DMS53 (cell line): ENCODE measurements around the gene ABI2.
"Not testable (repeated sequence)": the region's sequence is repeated elsewhere in the genome, so short reads cannot be mapped to it uniquely, and the experiment has no call there.

Experiments used
- DNase-seq: peaks from one replicate; lab custom pipeline; 2025; lab: John Stamatoyannopoulos, UW

Gene ABI2

DNA sequence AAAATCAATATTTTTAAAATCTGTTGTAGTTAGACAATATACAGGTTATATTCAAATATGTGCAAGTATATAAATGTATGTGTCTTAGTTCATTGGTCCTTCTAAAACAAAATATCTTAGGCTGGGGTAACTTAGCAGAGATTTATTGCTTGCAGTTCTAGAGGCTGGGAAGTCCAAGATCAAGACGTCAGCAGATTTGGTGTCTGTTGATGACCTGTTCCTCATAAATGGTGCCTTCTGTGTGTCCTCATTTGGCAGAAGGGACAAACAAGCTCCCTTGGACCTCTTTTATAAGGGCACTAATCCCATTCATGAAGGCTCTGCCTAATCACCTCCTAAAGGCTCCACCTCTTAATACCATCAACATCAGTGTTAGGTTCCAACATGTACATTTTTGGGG lies 31.3 kb downstream of the ABI2 start:
- DNase-seq: no peak

DNA sequence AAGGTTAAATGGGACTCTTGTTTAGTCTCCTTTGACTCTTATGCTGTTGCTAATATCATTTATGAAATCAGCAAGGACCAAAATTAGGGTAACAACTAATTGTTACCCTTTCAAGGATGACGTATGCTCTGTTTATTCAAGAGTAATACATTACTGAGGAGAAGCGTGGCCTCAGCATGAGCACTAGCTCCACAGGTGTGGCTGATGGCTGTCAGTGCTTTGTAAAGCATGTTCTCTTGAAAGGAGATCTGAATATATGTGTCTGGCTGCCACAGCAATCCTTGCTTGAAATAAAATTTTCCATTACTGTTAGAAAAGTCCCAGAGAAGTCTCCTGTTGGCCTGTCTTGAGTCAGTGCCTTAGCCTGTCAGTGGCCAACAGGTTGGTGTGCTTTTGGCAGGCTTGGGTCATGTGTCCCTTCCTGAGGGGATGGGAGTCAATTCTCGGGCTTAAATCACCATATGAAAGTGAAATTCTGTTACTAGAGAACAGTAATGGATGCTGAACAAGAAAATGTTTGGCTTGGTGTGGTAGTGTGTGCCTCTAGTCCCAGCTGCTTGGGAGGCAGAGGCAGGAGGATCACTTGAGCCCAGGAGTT lies 32.7 kb downstream of the ABI2 start:
- no peak for DNase-seq

DNA sequence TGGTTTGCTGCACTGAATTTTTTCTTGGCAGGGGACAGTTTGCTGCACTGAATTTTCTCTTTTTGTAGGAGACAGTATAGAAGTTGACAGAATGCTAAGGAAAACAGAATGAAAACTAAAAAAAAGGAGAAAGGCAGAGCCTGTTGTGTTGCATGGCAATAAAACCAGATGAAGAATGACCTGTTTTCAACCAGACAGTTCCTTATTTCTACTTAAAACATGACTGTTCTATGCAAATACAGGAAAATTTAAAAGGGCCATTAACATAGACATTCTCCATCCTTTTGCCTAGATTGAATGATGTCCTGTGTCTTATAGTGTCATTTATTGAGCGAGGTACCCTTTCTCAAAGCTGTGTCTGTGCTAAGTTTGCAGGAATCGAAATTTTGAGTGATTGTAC lies 33.3 kb downstream of the ABI2 start:
- no peak for DNase-seq

DNA sequence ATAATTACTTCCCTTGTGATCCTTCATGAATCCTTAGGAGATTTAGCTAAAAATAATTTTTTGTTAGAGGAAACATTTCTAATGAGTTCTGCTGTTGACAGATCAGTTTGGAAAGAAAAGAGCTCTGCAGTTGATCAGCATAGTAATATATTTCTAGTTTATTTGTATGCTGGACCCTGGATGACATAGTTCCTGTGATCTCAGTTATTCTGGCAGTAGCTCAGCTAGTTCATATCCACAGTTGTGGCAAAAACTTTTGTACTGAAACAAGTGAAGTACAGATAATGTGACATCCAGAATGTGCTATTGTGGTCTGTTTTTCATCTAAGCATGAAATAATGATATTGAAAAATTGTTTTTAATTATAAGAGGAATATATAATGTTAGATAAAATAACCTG lies 33.7 kb downstream of the ABI2 start:
- no peak for DNase-seq

DNA sequence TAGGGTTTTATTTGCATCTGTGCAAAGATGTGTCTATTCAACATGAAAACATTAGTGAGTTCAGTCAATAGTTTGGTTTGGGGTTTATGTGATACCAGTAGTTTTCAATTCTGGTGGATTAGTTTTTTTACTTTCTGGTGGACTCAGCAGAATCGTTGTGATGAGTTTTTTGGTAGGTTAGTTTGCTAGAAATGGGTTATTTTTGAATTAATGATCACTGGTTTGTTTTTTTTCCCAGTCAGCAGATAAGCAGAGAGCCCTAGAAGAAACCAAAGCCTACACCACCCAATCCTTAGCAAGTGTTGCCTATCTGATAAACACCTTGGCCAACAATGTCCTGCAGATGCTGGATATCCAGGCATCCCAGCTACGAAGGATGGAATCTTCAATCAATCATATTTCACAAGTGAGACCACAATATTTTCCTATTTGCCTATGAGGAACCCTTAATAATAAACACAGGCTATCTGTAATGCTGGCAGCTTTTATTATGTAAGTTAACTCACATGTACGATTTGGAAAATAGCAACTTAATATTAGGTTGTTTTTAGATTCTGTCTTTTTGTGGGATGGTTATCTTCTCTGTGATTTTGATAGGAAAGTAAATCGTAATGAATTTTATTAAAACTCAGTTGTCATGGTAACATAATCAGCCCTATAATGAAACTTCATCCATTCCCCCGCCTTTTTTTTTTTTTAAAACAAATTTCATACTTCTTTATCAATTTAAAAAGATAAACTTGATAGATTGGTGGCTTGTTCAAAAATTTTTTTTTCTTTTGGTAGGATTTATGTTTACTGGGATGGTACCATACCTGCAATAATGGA lies 38.7 kb downstream of the ABI2 start:
- no peak for DNase-seq

DNA sequence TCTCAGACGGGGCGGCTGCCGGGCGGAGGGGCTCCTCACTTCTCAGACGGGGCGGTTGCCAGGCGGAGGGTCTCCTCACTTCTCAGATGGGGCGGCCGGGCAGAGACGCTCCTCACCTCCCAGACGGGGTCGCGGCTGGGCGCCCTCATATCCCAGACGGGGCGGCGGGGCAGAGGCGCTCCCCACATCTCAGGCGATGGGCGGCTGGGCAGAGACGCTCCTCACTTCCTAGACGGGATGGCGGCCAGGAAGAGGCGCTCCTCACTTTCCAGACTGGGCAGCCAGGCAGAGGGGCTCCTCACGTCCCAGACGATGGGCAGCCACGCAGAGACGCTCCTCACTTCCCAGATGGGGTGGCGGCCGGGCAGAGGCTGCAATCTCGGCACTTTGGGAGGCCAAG lies 44.5 kb downstream of the ABI2 start:
- DNase-seq: not testable (repeated sequence)

DNA sequence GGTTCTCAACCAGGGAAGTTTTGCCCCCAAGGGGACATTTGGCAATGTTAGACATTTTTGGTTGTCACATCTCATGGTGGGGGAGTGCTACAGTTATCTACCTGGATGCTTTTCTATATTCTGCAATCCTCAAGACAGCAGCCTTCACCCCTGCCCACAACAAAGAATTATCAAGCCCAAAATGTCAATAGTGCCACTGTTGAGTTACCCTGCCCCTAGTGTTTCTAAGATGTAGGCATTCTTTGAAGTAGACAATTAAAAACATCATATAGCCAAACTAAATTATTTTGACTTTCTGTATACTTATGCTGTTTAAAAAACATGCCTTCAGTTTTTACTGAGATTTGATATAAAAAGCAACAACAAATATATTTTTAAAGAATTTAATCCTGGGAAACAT lies 48.0 kb downstream of the ABI2 start:
- no peak for DNase-seq

DNA sequence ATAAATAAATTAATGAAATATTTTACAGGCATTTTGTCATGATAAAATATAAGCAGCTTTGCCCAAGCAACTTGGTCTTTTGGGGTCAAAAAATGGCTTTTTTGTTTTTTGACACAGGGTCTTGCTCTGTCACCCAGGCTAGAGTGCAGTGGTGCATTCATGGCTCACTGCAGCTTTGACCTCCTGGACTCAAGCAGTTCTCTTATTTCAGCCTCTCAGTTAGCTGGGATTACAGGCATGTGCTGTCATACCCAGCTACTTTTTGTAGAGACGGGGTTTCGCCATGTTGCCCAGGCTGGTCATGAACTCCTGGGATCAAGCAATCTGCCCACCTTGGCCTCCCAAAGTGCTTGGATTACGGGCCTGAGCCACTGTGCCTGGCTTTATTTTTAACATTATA lies 51.0 kb downstream of the ABI2 start:
- DNase-seq: no peak

DNA sequence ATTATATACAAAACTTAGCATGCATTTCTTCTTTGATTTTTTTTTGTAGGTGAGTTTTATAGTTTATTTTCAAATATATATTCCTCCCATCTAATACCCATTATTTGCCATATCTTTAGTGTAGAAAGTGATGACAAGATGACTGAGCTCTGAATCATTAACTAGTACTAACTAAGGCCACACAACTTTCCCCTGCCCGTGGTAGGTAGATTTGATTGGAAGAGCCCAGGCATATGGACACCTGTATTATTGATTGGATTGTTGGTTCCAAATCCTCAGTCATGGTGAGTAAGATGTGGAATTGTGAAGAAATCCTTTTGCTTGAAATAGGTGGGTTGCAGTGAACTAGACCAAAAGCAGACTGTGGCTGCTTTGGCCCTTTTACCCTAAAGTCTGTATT lies 54.8 kb downstream of the ABI2 start:
- DNase-seq: no peak

DNA sequence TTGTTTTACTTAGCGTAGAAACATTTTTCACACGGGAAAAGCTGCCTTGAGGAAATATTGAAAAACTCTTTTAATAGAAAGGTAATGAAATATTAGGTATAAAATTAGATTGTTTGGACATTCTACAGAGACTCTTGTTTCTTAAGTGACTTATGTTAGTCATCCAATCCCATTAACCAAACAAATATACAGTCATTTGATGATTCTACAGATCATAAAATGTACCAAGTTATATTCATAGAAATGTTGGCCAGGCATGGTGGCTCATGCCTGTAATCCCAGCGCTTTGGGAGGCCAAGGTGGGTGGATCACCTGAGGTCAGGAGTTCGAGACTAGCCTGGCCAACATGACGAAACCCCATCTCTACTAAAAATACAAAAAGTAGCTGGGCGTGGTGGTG lies 60.0 kb downstream of the ABI2 start:
- DNase-seq: not testable (repeated sequence)

DNA sequence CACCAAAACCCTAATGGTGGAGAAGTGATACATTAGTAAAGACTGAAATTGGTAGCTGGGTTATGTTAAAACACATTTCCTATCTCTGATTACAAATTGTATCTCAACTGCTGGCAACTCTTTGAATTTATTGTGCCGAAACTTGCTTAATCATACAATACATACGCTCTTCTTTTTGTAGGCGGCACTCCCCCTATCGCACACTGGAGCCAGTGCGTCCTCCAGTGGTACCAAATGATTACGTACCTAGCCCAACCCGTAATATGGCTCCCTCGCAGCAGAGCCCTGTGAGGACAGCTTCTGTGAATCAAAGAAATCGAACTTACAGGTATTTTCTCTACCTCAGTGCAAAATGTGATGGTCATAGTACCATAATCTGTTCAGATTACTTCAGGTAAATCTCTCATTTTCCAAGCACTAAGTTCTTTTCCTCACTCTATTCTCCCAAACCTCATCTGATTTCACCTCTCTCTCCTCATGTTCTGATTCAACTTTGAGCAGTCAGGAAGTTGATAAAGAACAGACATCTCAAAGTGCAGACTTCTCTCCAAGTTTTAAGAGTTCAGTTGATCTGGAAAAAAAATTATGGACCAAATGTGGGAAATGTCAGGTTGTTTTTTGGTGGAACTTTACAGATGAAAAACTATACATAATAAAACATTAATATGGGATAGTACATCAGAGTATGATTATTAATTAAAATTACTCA lies 66.5 kb downstream of the ABI2 start:
- DNase-seq: peak; percentile 27

DNA sequence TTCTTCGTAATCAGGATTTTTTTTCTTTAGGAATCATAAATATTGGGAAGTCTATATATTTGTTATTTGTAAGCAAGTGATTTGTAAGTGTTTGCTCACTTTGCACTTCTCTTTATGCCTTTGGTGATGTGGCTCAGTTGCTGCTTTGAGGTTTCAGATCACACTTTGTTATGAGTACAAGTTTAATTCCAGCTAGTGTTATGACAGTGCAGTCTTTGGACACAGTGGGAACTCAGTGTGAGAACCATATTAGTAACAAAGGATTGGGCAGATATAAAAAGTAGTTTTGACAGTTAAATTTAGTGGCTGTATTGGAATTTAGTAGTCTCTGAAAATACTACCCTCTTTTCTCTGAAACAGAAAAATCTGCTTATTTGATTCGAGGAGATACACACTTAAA lies 67.7 kb downstream of the ABI2 start:
- DNase-seq: no peak

DNA sequence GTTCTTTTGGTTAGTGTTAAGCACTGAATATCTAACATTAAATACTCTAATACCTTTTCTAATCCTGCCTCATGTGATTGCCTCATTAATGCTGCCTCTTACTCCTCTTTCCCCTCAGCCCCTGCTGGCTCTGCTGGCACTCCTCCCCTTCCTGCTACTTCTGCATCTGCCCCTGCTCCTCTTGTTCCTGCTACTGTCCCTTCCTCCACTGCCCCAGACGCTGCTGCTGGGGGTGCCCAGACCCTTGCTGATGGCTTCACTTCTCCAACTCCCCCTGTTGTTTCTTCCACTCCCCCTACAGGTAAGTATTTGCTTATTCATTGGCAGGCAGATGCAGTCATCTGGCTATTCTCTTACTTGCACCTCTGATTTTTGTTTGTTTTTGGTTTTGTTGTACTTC lies 68.5 kb downstream of the ABI2 start:
- DNase-seq: peak; percentile 8

DNA sequence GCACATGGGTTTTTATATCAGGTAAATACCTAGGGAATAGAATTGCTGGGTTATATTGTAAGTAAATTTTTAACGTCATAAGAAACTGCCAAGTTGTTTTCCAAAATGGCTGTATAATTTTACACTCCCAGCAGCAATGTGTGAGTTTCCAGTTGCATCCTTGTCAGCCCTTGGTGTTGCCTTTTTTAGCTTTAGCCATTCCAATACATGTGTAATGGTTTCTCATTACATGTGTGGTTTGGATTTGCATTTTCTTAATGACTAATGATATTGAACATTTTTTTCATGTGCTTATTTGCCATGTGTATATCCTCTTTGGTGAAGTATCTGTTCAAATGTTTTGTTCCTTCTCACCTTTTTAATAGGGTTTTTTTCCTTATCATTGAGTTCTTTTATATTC lies 70.8 kb downstream of the ABI2 start:
- no peak for DNase-seq

DNA sequence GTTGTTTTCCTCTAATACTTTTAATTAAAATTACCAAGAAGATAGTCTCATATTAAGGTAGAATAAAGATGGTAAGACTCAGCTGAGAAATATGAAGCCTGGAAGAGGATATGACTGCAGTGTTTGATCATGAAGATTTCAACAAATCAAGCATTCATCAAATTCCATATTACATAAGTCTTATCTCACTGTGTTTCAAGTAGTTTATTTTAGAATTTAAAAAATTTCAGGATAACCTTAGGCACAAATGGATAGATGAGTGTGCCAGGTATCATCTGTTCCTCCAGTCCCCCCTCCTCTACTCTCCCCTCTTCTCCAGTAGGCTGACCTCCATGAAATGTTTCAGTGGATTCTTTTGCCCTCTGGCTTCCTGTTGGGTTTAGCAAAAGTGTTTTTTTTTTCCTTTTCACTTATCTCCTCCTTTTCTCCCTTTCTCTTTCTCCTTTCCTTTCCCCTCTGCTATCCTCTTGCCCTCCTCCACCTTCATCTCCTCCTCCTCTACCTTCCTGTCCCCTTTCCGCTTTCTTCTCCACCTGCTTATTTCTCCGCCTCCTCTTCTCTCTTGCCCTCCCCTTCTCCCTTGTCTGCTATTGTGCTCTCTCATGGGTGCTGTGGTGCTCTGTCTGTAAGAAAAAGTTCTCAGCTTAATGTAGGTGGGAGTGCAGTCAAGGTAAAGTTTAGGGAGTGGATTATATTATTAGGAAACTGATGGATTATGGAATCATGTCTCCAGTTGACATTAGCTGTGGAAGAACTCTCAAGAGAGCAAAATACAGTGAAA lies 72.8 kb downstream of the ABI2 start:
- DNase-seq: no peak

DNA sequence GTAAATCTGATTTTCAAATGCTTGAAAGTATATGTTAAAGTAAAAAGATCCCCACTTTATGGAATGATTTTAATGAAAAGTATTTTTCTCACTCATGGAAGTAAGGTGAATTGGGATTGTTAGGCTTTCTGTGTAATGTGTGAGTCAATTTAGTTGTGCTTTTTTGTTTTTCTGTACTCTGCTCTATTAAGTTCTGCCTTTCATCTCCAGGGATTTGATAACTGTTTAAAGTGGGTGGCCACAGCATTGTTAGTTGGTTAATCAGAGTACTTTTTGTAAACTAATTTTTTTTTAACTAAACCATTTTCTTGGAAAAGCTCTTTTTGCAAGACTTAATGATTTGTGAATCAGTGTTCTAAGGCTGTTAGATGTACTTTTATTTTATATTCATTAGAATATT lies 76.8 kb downstream of the ABI2 start:
- DNase-seq: no peak

DNA sequence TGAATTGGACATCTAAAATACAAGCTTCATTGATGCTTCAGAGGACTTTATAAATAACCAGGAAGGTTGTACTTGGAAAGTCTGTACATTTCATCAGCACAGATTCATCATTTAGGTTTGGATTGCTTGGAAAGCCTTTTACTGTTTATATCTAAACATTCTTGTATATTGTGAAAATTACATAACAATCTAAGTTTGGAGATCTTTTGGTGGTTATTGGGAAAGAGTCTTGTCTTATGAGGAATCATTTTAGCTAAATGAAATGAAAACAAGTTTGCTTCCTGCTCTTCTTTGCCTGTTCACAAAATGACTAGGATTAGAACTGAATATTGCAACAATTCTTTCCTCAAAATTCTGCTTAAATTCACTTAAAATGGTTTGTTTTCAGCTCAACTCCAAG lies 79.3 kb downstream of the ABI2 start:
- DNase-seq: no peak

DNA sequence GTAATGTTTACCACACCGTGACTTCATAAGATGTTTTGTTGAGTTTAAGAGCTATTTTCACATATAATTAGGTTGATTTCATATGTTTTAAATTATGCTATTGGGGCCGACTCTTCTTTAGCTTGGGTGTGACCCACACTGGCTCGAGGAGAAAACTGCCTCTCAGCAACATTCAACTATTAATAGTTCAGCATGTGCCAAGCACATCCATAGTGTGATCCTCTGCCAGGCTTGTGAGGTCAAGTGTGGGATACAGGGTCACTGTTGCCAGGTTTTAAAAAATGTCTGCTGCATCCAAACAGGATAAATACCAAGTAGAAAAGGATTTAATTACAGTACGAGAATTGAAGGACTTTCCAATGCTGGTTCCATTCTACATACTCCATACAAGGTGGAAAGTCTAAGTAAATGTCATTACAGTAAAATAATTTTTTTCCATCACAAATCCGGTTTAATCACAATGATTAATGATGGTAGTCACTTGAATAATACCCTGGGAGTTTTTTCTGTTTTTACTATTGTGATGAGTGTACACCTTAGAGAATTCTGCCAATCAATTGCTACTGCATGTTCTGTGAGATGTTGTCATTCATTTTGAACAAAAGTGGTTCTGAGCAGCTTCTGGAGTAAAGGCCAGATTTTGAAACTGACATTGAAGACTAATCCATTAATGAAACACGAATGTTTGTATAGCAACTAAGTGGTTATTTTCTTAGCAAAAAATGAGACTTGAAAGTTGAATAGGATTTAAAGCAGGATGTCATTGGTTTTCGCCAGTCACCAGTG lies 84.5 kb downstream of the ABI2 start:
- DNase-seq: no peak

DNA sequence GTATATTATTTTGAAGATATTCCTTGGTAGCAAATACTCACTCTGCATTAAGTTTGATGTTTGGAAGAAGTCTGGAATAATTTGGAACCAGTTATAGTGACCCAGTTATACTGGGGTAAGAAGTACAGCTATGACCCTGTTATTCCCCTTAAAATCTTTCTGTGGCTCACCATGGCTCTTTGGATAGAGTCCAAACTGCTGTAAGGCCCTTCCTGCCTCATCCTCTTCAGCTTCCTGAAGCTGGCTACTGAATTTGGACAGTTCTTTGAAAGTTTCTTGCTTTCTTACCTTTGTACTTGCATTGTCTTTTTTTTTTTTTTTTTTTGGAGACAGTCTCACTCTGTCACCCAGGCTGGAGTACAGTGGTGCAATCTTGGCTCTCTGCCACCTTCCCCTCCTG lies 85.6 kb downstream of the ABI2 start:
- no peak for DNase-seq

DNA sequence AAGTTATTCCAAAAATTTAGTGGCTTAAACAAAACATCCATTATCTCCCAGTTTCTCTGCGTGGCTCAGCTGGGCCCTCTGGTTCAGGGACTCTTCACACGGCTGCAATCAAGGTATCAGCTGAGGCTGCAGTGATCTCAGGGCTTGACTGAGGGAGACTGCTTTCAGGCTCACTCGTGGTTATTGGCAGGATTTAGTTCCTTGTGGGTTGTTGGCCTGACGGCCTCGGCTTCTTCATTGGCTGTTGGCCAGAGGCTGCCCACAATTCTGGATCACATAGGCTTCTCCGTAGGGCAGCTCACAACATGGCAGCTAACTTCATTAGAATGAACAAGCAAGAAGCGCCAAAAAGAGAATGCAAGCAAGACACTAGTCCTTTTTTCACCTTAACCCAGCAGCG lies 90.1 kb downstream of the ABI2 start:
- DNase-seq: no peak

DNA sequence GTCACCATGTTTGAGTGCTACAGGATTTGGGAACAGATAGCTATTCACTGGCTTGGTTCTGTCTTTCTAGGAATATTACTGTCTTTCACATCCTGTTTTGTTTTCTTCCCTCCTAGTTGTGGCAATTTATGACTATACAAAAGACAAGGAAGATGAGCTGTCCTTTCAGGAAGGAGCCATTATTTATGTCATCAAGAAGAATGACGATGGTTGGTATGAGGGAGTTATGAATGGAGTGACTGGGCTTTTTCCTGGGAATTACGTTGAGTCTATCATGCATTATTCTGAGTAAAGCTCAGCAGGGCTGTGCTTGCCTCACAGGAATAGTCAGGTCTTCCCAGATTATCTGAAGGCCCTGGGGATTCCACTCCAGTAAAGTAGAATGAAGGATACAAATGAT lies 98.9 kb downstream of the ABI2 start:
- no peak for DNase-seq

DNA sequence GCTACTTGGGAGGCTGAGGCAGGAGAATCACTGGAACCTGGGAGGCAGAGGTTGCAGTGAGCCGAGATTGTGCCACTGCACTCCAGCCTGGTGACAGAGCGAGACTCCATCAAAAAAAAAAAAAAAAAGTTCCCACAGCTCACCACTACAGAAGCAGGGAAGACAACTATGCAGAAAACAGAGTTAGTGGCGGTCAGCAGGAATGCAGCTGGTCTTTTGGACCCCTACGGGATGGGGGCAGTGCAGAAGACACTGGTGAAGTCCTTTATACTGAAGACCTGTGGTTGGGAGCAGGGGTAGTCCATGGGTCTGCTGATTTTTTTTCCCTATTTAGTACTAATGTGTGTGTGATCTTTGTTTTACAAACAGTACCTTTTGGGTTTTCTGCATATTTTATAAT lies 101.4 kb downstream of the ABI2 start:
- DNase-seq: not testable (repeated sequence)
